Fibroblast of mammary gland (primary cell): ENCODE data around the gene UBTF.

Experiments used
- DNase-seq: peaks from one replicate; pipeline ENCODE4 v3.0.0-alpha.2; 2010; ENCODE audit warnings: low read depth
- H3K4me3 ChIP-seq: 2 replicates; pipeline ENCODE4 v1.5.1; 2011; ENCODE audit warnings: low read depth, mild to moderate bottlenecking, low read length, moderate library complexity; ENCODE audit not compliant: control insufficient read depth
- CTCF ChIP-seq: conservative IDR thresholded peaks from 2 replicates; pipeline ENCODE4 v1.5.1; 2011; ENCODE audit warnings: low read depth, low read length, inconsistent platforms; ENCODE audit not compliant: control insufficient read depth, insufficient read depth

UBTF gene

GRCh38 chr17:44207743-44208142 lies 11.7 kb downstream of the UBTF start:
- no peak for DNase-seq
- no peak for TF ChIP-seq CTCF
- no peak overlapping the region for H3K4me3 ChIP-seq

- TF ChIP-seq CTCF = no peak
- no peak for DNase-seq
- no peak overlapping the region for H3K4me3 ChIP-seq
Measured at GRCh38 chr17:44207319-44207718, 12.2 kb downstream of the UBTF start.

- no peak for TF ChIP-seq CTCF
- DNase-seq = no peak
- no peak overlapping the region for H3K4me3 ChIP-seq
Measured at GRCh38 chr17:44206825-44207155, 12.7 kb downstream of the UBTF start.

- DNase-seq = no peak
- peak; percentile 19 for TF ChIP-seq CTCF
- H3K4me3 ChIP-seq = no peak overlapping the region
Measured at GRCh38 chr17:44205962-44206824, 13.3 kb downstream of the UBTF start.

- no peak for TF ChIP-seq CTCF
- H3K4me3 ChIP-seq = no peak overlapping the region
- DNase-seq = peak; percentile 82
Measured at GRCh38 chr17:44204441-44204882, 15.0 kb downstream of the UBTF start.

GRCh38 chr17:44203731-44204440 lies 15.6 kb downstream of the UBTF start:
- DNase-seq = peak; percentile 66
- no peak overlapping the region for H3K4me3 ChIP-seq
- peak; percentile 85 for TF ChIP-seq CTCF
